Panc1 (cell line): Measurements from ENCODE around the gene COL5A1. TPM values are rescaled to one million over a fixed set of nuclear protein-coding genes. Genes with fewer than 3 reads are reported as not detected.

Source experiments
- ATAC-seq: fragments of 200-7000 bp; cut with Tn5 transposase; 2 replicates; pipeline ENCODE4 v1.9.1; 2020; ENCODE audit warnings: mild to moderate bottlenecking, moderate library complexity
- BruUV-seq: library from RNA; stranded (reverse); fragments of 400-500 nt; replicated peaks from 2 replicates; lab custom pipeline; 2021; lab: Mats Ljungman, UMichigan
- CTCF ChIA-PET: fragments of 300-600 bp; sonication (Branson Sonifier 250); formaldehyde crosslinking; loops from one replicate; lab custom pipeline; 2022; ENCODE audit warnings: antibody characterized with exemption; lab: Charles Lee
- POLR2A ChIA-PET: fragments of 300-600 bp; sonication (Branson Sonifier 250); formaldehyde crosslinking; loops from one replicate; lab custom pipeline; 2022; ENCODE audit warnings: antibody characterized with exemption; lab: Charles Lee
- DNase-seq: peaks from one replicate; pipeline ENCODE4 v3.0.0-alpha.2; 2010; ENCODE audit warnings: low read depth, low spot score
- H3K27ac ChIP-seq: 2 replicates; pipeline ENCODE4 v1.5.1; 2011; ENCODE audit warnings: mild to moderate bottlenecking, low read length, inconsistent platforms
- H3K27me3 ChIP-seq: fragments of 200-500 bp; sonication (Bioruptor generic); 2 replicates; pipeline ENCODE4 v1.6.0; 2014; ENCODE audit warnings: low read length, inconsistent platforms; ENCODE audit not compliant: control insufficient read depth, insufficient read depth
- H3K36me3 ChIP-seq: fragments of 200-500 bp; sonication (Bioruptor generic); 2 replicates; pipeline ENCODE4 v1.5.1; 2014; ENCODE audit warnings: inconsistent platforms, mild to moderate bottlenecking, low read length, moderate library complexity; ENCODE audit not compliant: control insufficient read depth, insufficient read depth
- H3K4me1 ChIP-seq: 2 replicates; pipeline ENCODE4 v1.5.1; 2011; ENCODE audit warnings: inconsistent platforms, mild to moderate bottlenecking, low read length, moderate library complexity; ENCODE audit not compliant: control insufficient read depth, insufficient read depth
- H3K4me3 ChIP-seq, 2 experiments: 2 replicates each; pipeline ENCODE4 v1.5.1; 2011 to 2012; ENCODE audit warnings: low read depth in 2 of 2, low read length in 2 of 2, mild to moderate bottlenecking in 2 of 2, inconsistent platforms in 1 of 2, moderate library complexity in 1 of 2
- H3K9me3 ChIP-seq: fragments of 200-500 bp; sonication (Bioruptor generic); 2 replicates; pipeline ENCODE4 v1.5.1; 2014; ENCODE audit warnings: low read depth, mild to moderate bottlenecking, inconsistent platforms, low read length, moderate library complexity; ENCODE audit not compliant: control insufficient read depth, insufficient read depth
- POLR2AphosphoS5 ChIP-seq: IDR thresholded peaks from 2 replicates; pipeline ENCODE4 v1.6.1; 2012; ENCODE audit warnings: mild to moderate bottlenecking, low read depth, low read length, moderate library complexity
- SIN3A ChIP-seq: IDR thresholded peaks from 2 replicates; pipeline ENCODE4 v1.6.1; 2012; ENCODE audit warnings: low read depth, mild to moderate bottlenecking, low read length, moderate library complexity, borderline replicate concordance; ENCODE audit not compliant: insufficient read depth
- TCF7L2 ChIP-seq: IDR thresholded peaks from 2 replicates; pipeline ENCODE4 v1.6.1; 2011; ENCODE audit warnings: mild to moderate bottlenecking, low read depth, low read length, inconsistent platforms
- in situ Hi-C: cut with HindIII; loops from 2 replicates; pipeline ENCODE4 v1.10.0; 2016; ENCODE audit warnings: low sequenced_read_pairs, low pct_unique_long_range_greater_than_20kb
- intact Hi-C: fragments of 100-400 bp; cut with micrococcal nuclease; formaldehyde crosslinking; loops from one replicate; pipeline ENCODE4 v1.10.0; 2022; ENCODE audit not compliant: unreplicated experiment
- total RNA-seq: library from RNA; stranded (reverse); gene quantifications from one replicate; pipeline ENCODE4 v1.2.1, GENCODE V29; 2021; ENCODE audit not compliant: unreplicated experiment
- TF ChIP-seq, protein P1 (sequence below): fragments of 450-650 bp; IDR thresholded peaks from 2 replicates; pipeline ENCODE4 v1.5.1; 2017; ENCODE audit warnings: mild to moderate bottlenecking
- TF ChIP-seq, protein P2 (sequence below), 2 experiments: IDR thresholded peaks; 2 replicates each; pipeline ENCODE4 v1.6.1; 2011 to 2012; ENCODE audit warnings: low read depth in 2 of 2, control low read depth in 1 of 2, low read length in 1 of 2, mild to moderate bottlenecking in 1 of 2, moderate library complexity in 1 of 2; ENCODE audit not compliant: insufficient read depth in 1 of 2

The COL5A1 gene
- total RNA-seq, 1 experiment from 2014 or later, result 5.7 TPM

DNA sequence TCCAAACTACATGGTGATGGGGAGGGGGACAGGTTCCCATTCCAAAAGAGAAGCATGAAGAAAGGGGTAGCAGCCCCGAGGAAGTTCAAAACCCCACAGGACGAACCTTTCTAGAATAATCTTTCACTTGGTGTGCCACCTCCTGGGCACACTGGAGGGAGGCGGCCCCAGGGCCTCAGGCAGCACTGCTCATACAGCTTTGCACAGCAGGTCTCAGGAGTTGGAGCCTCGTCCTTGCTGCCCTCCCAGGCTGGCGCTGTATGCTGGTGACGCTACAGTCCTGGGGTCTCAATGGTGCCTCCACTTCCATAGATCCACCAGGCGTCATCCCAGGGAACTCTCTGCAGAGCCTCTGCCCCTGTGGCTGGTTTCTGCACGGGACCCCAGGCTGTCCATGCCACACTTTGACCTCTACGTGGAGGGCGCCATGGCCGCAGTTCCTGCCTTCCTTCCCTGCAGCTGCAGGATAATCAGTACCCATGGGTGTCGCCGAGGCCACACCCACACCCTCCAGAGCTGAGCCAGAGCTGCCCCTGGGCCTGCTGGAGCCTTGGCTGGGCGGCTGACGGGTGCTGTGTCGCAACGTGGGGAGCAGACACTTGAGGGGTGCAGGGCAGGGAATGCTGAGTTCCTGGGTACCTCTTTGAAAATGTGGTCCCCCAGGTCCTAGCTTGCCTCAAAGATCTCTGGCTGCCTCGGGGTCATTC, 95.3 kb downstream of the COL5A1 start:
- ChIA-PET POLR2A (no interaction called here), CTCF (no interaction called here)
- TF ChIP-seq, protein P1, sequence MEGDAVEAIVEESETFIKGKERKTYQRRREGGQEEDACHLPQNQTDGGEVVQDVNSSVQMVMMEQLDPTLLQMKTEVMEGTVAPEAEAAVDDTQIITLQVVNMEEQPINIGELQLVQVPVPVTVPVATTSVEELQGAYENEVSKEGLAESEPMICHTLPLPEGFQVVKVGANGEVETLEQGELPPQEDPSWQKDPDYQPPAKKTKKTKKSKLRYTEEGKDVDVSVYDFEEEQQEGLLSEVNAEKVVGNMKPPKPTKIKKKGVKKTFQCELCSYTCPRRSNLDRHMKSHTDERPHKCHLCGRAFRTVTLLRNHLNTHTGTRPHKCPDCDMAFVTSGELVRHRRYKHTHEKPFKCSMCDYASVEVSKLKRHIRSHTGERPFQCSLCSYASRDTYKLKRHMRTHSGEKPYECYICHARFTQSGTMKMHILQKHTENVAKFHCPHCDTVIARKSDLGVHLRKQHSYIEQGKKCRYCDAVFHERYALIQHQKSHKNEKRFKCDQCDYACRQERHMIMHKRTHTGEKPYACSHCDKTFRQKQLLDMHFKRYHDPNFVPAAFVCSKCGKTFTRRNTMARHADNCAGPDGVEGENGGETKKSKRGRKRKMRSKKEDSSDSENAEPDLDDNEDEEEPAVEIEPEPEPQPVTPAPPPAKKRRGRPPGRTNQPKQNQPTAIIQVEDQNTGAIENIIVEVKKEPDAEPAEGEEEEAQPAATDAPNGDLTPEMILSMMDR, result no peak
- TF ChIP-seq POLR2AphosphoS5 (no peak), TCF7L2 (no peak), SIN3A (no peak)
- TF ChIP-seq, protein P2, sequence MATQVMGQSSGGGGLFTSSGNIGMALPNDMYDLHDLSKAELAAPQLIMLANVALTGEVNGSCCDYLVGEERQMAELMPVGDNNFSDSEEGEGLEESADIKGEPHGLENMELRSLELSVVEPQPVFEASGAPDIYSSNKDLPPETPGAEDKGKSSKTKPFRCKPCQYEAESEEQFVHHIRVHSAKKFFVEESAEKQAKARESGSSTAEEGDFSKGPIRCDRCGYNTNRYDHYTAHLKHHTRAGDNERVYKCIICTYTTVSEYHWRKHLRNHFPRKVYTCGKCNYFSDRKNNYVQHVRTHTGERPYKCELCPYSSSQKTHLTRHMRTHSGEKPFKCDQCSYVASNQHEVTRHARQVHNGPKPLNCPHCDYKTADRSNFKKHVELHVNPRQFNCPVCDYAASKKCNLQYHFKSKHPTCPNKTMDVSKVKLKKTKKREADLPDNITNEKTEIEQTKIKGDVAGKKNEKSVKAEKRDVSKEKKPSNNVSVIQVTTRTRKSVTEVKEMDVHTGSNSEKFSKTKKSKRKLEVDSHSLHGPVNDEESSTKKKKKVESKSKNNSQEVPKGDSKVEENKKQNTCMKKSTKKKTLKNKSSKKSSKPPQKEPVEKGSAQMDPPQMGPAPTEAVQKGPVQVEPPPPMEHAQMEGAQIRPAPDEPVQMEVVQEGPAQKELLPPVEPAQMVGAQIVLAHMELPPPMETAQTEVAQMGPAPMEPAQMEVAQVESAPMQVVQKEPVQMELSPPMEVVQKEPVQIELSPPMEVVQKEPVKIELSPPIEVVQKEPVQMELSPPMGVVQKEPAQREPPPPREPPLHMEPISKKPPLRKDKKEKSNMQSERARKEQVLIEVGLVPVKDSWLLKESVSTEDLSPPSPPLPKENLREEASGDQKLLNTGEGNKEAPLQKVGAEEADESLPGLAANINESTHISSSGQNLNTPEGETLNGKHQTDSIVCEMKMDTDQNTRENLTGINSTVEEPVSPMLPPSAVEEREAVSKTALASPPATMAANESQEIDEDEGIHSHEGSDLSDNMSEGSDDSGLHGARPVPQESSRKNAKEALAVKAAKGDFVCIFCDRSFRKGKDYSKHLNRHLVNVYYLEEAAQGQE (IDR thresholded peaks at IDR 0.05; ENCODE audit: insufficient read depth in 1 of 2, low read depth in 2 of 2, low read length in 1 of 2), result no peak
- in situ Hi-C loops (no loop called here), intact Hi-C loops (no loop called here)
- Histone ChIP-seq H3K36me3 (no peaks in the 10 kb centered on the region), H3K27me3 (no peaks in the 10 kb centered on the region), H3K27ac (no peak overlapping the region), H3K4me3 (no peak overlapping the region), H3K4me1 (no peaks in the 10 kb centered on the region; the same call in 1 of the 2 replicates), H3K9me3 (no peaks in the 10 kb centered on the region)
- ATAC-seq, result no peak
- BruUV-seq, result no TSS peak
- DNase-seq, result no peak

DNA sequence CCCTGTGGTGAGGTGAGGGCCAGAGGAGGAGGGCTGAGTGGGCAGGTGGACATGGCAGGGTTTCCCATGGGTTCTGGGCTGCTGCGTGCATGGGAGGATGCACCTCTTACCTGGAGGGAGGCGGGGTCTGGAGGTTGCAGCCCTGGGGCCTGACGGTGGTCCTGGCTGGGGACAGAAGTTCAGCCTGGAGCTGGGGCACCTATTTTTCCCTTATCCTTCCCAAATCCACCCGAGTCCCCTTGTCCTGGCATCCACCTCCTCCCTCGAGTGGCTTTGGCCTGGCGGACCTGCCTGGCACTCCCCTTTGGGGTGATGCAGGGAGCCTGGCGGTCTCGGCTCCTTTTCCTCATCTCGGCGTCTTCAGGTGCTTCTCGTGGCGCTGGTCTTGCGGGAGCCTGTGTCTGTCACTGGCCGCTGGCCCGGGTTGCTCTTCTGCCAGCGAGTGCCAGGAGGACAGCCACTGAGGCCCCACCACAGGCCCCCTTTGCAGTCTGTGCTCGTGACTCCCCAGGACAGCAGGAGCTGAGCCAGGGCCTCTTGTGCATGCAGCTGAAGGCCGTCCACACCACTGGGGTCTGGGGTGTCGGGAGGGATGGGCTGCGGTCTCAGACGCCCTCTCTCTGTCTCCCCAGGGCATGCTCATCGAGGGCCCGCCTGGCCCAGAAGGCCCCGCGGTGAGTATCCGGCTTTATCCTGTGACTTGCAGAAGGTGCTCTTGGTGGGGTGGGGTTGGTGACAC, 96.4 kb downstream of the COL5A1 start:
- POLR2A ChIA-PET, result no interaction called here
- no peaks in the 10 kb centered on the region for H3K9me3 ChIP-seq
- CTCF ChIA-PET, result interaction anchor here (1.3 kb wide), 1 partner anchor 288 kb away, joined by 4 read pairs; no protein-coding TSS in a partner anchor
- no TSS peak for BruUV-seq
- H3K27me3 ChIP-seq, result no peaks in the 10 kb centered on the region
- no peaks in the 10 kb centered on the region; the same call in 1 of the 2 replicates for H3K4me1 ChIP-seq
- no peak for DNase-seq
- intact Hi-C loops, result loop anchor here (2.0 kb wide), 1 partner anchor 39 kb away; no protein-coding TSS in a partner anchor
- in situ Hi-C loops, result no loop called here
- ATAC-seq, result no peak
- H3K27ac ChIP-seq, result no peak overlapping the region
- no peak overlapping the region for H3K4me3 ChIP-seq
- H3K36me3 ChIP-seq, result no peaks in the 10 kb centered on the region
- TF ChIP-seq POLR2AphosphoS5 (no peak), SIN3A (no peak), TCF7L2 (no peak)
- TF ChIP-seq, protein P2 (IDR thresholded peaks at IDR 0.05; ENCODE audit: insufficient read depth in 1 of 2, low read depth in 2 of 2, low read length in 1 of 2), result no peak
- TF ChIP-seq, protein P1, result no peak
